Posterior cingulate gyrus (tissue), 11 donors: Measurements from ENCODE around the gene SIDT2.

Experiments used
- DNase-seq, 10 donors: peaks; one replicate each; pipeline versions ENCODE4 v3.0.0 to v3.0.0-alpha.2; 2020 to 2021; ENCODE audit warnings: mixed read lengths in 3 of 10
- intact Hi-C: fragments of 100-400 bp; cut with DNase I; formaldehyde crosslinking; loops from one replicate; pipeline ENCODE4 v1.15.1; 2023

Gene SIDT2

GRCh38 chr11:117217141-117218084 lies 38.9 kb downstream of the SIDT2 start:
- intact Hi-C loops: no loop called here
- DNase-seq: peak in 2 of 10 donors; percentile 9 to 36

GRCh38 chr11:117218133-117218915 lies 39.8 kb downstream of the SIDT2 start:
- intact Hi-C loops: no loop called here
- peak in 2 of 10 donors; percentile 12 to 17 for DNase-seq

- DNase-seq: peak in 2 of 10 donors; percentile 60 to 72
- intact Hi-C loops: no loop called here
Measured at GRCh38 chr11:117219001-117219400, 40.5 kb downstream of the SIDT2 start.

- peak in 2 of 10 donors; percentile 59 to 70 for DNase-seq
- intact Hi-C loops: no loop called here
Measured at GRCh38 chr11:117219455-117219854, 40.9 kb downstream of the SIDT2 start.

- intact Hi-C loops: no loop called here
- DNase-seq: no peak
Measured at GRCh38 chr11:117219995-117220394, 41.5 kb downstream of the SIDT2 start.

GRCh38 chr11:117220568-117220967 lies 42.0 kb downstream of the SIDT2 start:
- peak; percentile 21 to 89 (median 51) for DNase-seq
- intact Hi-C loops: no loop called here

GRCh38 chr11:117220999-117221774 lies 42.6 kb downstream of the SIDT2 start:
- peak in 2 of 10 donors; percentile 56 to 67 for DNase-seq
- intact Hi-C loops: no loop called here

GRCh38 chr11:117221775-117222517 lies 43.4 kb downstream of the SIDT2 start:
- intact Hi-C loops: no loop called here
- peak in 1 of 10 donors; percentile 82 for DNase-seq

GRCh38 chr11:117222991-117223740 lies 44.6 kb downstream of the SIDT2 start:
- peak in 1 of 10 donors; percentile 57 for DNase-seq
- intact Hi-C loops: no loop called here

- intact Hi-C loops: no loop called here
- peak in 1 of 10 donors; percentile 67 for DNase-seq
Measured at GRCh38 chr11:117223741-117224689, 45.5 kb downstream of the SIDT2 start.

- intact Hi-C loops: loop anchor here (5.0 kb wide), 1 partner anchor 433 kb away; the partner anchor contains the start of gene APOA5
- DNase-seq: peak in 1 of 10 donors; percentile 54
Measured at GRCh38 chr11:117225553-117226170, 47.1 kb downstream of the SIDT2 start.

GRCh38 chr11:117226388-117227385 lies 48.1 kb downstream of the SIDT2 start:
- intact Hi-C loops: loop anchor here (5.0 kb wide), 1 partner anchor 434 kb away; the partner anchor contains the start of gene APOA5
- peak in 6 of 10 donors; percentile 31 to 87 (median 43) for DNase-seq

GRCh38 chr11:117228091-117228490 lies 49.5 kb downstream of the SIDT2 start:
- intact Hi-C loops: loop anchor here (2.0 to 5.0 kb wide), 2 partner anchors 47 to 436 kb away; partner anchors contain the start of gene APOA5
- DNase-seq: peak in 2 of 10 donors; percentile 48 to 65

GRCh38 chr11:117229411-117229810 lies 50.9 kb downstream of the SIDT2 start:
- peak in 1 of 10 donors; percentile 87 for DNase-seq
- intact Hi-C loops: loop anchor here (2.0 to 5.0 kb wide), 2 partner anchors 49 to 437 kb away; partner anchors contain the start of gene APOA5

- DNase-seq: no peak
- intact Hi-C loops: loop anchor here (2.0 to 10.0 kb wide), 3 partner anchors 49 to 455 kb away; partner anchors contain the start of genes APOA5 and BUD13
Measured at GRCh38 chr11:117229931-117230285, 51.4 kb downstream of the SIDT2 start.
